Activated CD4-positive, CD25-positive, alpha-beta regulatory T cell (primary cell): ENCODE results near the gene RUNX2.

Experiments
- DNase-seq, 4 experiments: peaks; one replicate each; lab custom pipeline; 2025; lab: John Stamatoyannopoulos, UW

The RUNX2 gene

GRCh38 chr6:45415315-45415714 is 87.2 kb downstream of the RUNX2 start:
- DNase-seq = no peak

- DNase-seq = no peak
These were observed 87.8 kb downstream of the RUNX2 start for GRCh38 chr6:45415788-45416518.

- no peak for DNase-seq
These were observed 88.6 kb downstream of the RUNX2 start for GRCh38 chr6:45416700-45417099.

- DNase-seq = no peak
These were observed 89.3 kb downstream of the RUNX2 start for GRCh38 chr6:45417436-45417835.

- peak; percentile 12 to 38 (median 26) for DNase-seq
These were observed 91.5 kb downstream of the RUNX2 start for GRCh38 chr6:45419571-45420082.

GRCh38 chr6:45420083-45420908 is 92.2 kb downstream of the RUNX2 start:
- DNase-seq = no peak

- no peak for DNase-seq
These were observed 93.0 kb downstream of the RUNX2 start for GRCh38 chr6:45420909-45421708.

GRCh38 chr6:45421709-45422502 is 93.8 kb downstream of the RUNX2 start:
- DNase-seq = peak in 3 of 4 experiments; percentile 12 to 32 (median 21)

- DNase-seq = peak in 2 of 4 experiments; percentile 16 to 30
These were observed 94.5 kb downstream of the RUNX2 start for GRCh38 chr6:45422503-45423110.

GRCh38 chr6:45423111-45423823 is 95.1 kb downstream of the RUNX2 start:
- peak in 1 of 4 experiments; percentile 18 for DNase-seq

GRCh38 chr6:45423824-45424450 is 95.8 kb downstream of the RUNX2 start:
- no peak for DNase-seq

GRCh38 chr6:45424451-45424861 is 96.3 kb downstream of the RUNX2 start:
- DNase-seq = no peak

- DNase-seq = no peak
These were observed 98.1 kb downstream of the RUNX2 start for GRCh38 chr6:45426251-45426650.

- DNase-seq = no peak
These were observed 99.6 kb downstream of the RUNX2 start for GRCh38 chr6:45427726-45428125.

GRCh38 chr6:45428727-45429126 is 100.6 kb downstream of the RUNX2 start:
- no peak for DNase-seq

GRCh38 chr6:45430590-45431202 is 102.6 kb downstream of the RUNX2 start:
- no peak for DNase-seq

GRCh38 chr6:45431317-45432065 is 103.4 kb downstream of the RUNX2 start:
- no peak for DNase-seq

- no peak for DNase-seq
These were observed 104.8 kb downstream of the RUNX2 start for GRCh38 chr6:45432977-45433376.
